GM21619 (cell line): ENCODE data around the gene KLF2.

ENCODE experiments used
- ATAC-seq: cut with Tn5 transposase; IDR thresholded peaks from one replicate; pipeline ENCODE4 v1.9.1; 2021; ENCODE audit not compliant: unreplicated experiment

Gene KLF2

DNA sequence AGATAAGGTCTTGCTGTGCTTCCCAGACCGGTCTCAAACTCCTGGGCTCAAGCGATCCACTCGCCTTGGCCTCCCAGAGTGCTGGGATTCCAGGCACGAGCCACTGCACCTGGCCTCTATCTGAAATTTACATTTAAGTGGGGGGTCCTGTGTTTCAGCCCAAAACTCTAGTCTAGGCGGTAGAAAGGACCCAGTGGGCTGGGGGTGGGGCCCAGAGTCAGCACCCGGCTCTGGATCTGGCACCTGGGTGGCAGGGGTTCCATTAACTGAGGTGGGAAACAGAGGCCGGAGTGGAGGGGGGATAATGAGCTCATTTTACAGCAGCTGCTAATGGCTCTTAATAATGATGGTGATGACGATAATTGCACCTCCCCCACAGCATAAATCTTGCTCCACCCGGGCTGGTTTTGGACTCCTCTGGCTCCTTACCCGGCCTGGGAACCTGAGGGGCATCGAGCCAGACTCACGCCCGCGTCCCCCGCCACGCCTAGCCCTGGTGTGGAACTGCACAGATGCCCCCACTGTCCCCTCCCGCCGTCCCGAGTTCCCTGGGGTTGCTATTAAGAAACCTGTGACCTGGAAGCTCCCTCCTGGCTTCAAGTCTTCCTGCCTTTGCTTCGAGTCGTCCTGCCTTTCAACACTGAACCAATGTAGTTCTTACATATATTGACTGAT is 17.8 kb upstream of the KLF2 start:
- no peak for ATAC-seq

DNA sequence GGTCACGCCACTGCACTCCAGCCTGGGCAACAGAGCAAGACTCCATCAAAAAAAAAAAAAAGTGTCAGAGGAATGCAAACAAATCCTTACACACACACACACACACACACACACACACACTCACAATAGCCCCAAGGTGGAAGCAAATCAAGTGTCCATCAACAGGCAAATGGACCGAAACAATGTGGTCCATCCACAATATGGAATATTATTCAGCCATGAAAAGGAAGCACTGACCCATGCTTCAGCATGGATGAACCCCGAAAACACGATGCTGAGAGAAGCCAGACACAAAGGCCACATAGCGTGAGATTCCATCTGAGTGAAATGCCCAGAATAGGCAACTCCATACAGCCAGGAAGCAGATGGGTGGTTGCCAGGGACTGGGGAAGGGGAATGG is 16.5 kb upstream of the KLF2 start:
- ATAC-seq: no peak

DNA sequence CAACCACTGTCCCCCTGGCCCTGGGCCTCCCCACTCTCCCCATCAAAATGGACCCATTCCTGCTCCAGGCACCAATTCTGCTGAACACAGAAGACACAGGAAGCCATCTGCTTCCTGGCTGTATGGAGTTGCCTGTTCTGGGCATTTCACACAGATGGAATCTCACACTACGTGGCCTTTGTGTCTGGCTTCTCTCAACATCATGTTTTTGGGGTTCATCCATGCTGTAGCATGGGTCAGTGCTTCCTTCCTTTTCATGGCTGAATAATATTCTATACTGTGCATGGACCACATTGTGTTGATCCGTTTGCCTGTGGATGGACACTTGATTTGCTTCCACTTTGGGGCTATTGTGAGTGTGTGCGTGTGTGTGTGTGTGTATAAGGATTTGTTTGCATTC is 15.0 kb upstream of the KLF2 start:
- no peak for ATAC-seq

DNA sequence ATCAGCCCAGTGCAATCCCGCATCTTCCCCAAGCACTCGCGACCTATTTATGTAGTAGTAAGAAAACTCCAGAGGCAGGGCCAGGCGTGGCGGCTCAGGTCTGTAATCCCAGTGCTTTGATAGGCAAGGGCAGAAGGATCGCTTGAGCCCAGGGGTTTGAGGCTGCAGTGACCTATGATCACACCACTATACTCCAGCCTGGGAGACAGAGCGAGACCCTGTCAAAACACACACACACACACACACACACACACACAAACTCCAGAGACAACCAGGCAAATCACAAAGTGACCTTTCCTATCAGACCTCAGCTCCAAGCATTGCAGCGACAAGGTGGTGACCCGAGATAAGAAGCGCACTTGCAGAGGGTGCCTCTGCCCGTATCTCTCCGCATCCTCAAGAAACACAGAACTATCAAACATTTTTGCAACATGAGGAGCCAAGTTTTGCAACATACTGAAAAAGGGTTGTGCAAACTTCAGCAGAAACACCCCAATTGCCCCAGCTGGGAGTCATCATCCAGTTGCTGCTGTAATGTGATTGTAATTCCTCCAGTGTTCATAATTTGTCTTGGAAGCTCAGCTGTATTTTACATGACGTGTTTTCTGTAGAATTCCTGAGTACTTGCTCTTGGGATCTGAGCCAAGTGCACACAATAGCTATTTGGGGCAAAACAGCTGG is 8.7 kb upstream of the KLF2 start:
- ATAC-seq: no peak

DNA sequence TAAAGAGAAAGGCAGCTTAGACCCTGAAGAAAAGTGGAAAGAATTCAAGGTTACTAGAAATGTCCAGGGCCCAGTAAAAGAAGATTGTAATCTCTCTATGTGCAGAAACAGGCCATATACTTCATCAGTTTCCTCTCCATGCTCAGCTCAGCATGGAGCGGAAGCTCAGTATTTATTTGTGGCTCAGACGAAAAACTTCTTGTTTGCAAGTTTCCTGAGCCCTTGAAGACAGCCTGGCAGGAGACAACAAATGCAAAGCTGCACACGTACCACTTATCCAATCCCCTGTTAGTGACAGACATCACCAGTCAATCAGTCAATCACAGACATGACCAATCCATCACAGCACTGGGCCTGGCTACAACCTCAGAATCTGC is 8.1 kb upstream of the KLF2 start:
- no peak for ATAC-seq

DNA sequence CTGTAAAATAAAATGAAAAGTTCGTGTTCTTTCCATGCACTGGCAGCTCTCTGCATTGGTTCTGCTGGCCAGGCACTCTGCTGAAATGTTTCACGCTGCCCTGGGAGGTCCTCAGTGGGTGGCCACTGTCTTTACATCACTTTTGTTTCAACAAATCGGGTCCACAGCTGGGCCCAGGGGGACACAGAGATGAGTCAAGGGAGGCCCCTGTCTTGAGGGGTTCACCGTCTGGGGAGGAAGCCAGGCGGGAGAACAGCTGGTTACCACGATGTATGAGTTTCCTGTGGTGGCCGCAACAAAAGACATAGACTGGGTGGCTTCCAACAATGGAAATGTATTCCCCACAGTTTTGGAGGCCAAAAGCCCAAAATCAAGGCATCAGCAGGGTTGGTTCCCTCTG is 5.1 kb upstream of the KLF2 start:
- no peak for ATAC-seq

DNA sequence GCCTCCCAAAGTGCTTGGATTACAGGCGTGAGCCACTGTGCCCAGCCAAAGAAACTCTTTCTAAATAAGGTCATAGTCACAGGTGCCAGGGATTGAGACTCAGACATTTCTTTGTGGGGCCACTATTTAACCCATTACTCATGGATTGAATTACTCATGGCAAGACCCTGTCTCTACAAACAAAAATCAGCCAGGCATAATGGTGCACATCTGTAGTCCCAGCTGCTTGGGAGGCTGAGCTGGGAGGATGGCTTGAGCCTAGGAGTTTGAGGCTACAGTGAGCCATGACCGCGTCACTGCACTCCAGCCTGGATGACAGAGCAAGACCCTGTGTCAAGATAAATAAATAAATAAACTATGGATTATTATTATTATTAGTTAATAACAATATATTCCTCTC is 3.6 kb upstream of the KLF2 start:
- no peak for ATAC-seq

DNA sequence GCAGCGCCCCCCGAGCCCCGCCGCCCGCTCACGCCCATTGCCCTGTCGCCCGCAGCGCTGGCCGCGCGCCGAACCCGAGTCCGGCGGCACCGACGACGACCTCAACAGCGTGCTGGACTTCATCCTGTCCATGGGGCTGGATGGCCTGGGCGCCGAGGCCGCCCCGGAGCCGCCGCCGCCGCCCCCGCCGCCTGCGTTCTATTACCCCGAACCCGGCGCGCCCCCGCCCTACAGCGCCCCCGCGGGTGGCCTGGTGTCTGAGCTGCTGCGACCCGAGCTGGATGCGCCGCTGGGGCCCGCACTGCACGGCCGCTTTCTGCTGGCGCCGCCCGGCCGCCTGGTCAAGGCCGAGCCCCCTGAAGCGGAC is 518 bp downstream of the KLF2 start:
- peak; percentile 6 for ATAC-seq

DNA sequence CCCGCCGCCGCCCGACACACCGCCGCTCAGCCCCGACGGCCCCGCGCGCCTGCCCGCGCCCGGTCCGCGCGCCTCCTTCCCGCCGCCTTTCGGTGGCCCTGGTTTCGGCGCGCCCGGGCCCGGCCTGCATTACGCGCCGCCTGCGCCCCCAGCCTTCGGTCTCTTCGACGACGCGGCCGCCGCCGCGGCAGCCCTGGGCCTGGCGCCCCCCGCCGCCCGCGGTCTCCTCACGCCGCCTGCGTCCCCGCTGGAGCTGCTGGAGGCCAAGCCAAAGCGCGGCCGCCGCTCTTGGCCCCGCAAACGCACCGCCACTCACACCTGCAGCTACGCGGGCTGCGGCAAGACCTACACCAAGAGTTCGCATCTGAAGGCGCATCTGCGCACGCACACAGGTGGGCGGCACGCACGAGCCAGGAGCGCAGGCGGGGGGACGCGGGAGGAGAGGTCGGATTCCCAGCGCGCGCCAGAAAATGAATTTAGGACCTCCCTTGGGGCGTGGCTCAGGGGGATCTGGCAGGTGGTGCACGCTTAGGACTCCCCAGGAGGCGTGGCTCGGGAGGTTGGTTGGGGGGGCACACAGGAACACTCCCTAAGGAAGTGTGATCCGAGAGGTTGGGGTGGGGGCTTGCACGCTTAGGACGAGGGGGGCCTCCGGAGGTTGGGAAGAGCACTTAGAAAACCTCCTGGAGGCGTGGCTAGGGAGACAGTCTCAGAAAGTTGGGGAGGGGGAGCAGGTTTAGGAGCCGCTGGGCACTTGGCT is 1.2 kb downstream of the KLF2 start:
- ATAC-seq: no peak

DNA sequence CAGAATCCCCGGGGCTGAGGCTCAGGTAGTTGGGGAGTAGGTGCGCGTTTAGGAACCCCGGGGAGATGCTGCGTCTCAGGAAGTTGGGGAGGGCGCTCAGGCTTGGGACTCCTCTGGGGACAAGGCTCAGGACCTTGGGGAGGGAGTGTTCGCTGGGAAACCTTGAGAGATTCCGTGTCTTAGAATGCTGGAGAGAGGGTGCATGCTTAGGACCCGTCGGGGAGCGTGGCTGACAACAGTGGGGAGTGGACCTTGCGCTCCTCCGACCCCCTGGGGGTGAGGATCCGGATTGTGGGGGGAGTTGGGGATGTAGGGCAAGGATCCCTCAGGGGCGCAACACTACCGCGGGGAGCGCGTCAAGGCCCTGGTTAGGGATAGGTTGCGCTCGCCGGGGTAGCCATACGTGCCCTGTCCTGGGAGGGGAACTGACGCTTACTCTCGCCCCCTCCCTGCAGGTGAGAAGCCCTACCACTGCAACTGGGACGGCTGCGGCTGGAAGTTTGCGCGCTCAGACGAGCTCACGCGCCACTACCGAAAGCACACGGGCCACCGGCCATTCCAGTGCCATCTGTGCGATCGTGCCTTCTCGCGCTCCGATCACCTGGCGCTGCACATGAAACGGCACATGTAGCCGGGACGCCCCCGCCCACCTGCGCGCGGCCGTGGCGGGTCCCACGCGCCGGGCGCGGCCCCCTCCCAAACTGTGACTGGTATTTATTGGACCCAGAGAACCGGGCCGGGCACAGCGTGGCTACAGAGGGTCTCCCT is 2.0 kb downstream of the KLF2 start:
- ATAC-seq: no peak

DNA sequence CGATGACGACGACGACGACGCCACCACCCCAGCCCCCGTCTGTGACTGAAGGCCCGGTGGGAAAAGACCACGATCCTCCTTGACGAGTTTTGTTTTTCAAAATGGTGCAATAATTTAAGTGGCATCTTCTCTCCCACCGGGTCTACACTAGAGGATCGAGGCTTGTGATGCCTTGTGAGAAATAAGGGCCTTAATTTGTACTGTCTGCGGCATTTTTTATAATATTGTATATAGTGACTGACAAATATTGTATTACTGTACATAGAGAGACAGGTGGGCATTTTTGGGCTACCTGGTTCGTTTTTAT is 2.5 kb downstream of the KLF2 start:
- ATAC-seq: no peak

DNA sequence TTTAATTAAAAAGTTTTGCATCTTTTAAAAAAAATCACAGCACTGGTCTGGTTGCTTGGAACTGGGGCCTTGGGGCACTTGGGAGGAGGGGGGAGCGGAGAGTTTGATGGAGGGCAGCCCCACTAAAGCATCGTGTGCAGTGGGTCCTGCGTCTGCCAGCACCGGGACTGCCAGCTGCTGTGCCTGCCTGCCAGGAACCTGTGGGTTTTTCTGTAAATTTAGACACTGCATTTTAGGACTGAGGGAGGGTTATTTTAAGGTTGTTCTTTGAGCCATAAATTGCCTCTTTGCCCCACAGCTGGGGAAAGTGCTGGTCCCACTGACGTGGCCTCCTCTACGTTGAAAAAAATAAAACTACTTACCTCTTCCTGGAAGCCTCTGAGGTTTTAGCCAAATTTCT is 2.9 kb downstream of the KLF2 start:
- ATAC-seq: no peak

DNA sequence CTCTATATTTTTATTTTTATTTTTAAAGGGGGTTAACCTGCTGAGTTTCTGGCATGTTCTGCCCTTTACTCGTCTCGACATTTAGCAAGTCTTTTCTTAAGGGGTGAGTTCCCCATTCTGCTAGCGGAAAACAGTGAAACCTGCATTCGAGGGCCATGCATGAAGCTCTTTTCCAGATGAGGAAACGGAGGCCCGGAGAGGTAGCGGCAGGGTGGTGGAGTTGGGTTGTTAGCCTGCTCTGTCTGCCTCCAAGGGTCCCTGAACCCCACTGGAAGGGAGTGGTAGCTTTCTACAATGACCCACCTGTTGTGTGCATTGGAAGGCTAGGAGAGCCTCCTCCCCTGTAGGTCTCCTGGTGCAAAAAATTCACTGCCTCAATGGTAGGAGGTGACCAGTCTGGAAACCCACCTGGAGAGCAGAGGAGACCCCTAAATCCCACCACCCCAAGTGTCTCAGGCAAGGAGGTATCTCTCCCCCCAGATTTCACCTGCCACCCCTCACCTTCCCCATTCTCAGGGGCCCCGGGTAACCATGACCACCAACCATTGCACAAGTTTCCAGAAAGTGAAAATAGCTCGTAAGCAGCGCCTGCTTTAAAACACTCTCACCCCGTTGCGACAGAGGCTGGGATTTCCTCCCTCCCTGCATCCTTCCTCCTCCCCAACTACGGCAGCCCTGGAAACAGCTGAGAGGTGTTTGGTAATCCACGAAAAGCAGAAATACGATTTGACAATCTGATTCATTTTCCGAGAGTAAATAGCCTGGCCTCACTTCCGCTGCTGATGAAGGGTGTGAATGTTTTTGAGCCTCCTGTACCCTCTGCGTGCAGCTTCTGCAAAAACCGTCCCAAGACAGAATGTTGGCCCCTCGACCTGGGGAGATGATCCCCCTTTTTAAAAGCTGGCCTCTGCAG is 3.5 kb downstream of the KLF2 start:
- no peak for ATAC-seq

DNA sequence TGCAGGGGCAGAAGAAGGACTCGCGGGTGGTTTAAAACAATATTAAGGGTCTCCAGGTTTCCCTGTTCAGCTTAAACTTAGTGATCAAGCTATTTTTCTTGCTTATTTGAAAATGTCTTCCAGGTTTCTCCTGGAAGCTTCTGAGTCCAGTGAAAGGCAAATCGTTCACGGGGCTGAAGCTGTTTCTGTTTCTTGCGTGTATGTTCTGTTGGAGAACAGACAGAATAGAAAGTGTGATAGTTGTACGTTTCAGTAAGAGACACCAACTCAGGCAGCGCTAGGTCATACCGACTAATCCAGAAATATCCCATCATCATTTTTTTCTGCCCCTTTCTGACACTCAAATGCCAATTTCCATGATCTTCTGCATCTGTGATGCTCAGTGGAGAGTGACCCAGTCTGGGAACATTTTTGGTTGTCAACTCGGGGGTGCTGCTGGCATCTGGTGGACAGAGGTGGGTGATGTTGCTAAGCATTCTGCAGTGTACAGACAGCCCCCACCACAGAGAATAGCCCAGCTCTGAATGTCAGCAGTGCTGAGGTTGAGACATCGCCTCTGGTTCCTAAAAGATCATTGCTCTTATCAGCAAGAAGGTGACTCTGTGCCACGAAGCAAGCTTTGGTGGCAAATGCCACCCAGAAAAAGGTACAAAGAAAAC is 4.3 kb downstream of the KLF2 start:
- no peak for ATAC-seq

DNA sequence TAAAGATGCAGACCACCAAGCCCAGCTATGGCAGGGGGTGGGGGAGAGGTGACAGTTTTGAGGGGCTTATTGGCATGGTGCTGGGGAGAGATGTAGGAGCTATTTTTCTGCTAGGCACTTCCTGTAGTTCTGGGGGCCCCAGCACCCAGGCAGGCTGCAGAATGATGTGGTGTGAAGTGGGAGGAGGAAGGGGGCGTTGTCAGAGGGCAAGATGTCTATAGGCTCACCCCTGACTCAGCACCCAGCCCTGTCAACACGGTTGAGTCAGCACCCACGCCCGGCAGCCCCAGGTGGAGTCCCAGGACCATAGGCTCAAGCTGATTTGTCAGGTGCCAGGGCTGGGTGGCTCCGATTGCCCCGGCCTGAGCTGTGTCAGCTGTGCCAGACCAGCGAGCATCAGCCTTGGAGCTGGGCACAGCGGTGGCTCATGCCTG is 5.8 kb downstream of the KLF2 start:
- no peak for ATAC-seq

DNA sequence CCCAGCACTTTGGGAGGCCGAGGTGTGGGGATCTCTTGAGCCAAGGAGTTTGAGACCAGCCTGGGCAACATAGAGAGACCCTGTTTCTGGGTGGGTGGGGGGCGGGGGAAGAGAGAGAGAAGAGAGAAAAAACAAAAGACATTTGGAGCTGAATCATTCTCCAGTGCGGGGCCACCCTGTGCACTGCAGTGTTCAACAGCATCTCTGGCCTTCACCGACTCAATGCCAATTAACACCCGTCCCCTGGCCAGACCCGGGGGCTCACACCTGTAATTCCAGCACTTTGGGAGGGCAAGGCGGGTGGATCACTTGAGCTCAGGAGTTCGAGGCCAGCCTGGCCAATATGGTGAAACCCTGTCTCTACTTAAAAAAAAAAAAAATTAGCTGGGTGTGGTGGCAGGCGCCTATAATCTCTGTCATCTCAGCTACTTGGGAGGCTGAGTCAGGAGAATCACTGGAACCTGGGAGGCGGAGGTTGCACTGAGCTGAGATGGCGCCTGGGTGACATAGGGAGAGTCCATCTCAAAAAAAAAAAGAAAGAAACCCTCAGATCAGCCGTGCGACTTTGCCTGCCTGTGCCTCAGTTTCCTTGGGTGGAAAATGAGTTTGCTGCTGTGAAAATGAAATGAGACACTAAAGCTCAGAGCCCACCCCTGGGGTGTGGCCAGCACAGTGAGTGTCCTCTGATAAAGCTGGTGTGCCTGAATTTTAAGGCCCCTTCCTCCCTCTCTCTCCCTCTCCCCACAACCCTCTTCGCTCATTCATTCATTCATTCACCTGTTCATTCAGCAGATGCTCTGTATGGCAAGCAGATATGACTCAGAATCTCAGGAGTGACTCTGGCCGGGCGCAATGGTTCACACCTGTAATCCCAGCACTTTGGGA is 6.4 kb downstream of the KLF2 start:
- ATAC-seq: no peak

DNA sequence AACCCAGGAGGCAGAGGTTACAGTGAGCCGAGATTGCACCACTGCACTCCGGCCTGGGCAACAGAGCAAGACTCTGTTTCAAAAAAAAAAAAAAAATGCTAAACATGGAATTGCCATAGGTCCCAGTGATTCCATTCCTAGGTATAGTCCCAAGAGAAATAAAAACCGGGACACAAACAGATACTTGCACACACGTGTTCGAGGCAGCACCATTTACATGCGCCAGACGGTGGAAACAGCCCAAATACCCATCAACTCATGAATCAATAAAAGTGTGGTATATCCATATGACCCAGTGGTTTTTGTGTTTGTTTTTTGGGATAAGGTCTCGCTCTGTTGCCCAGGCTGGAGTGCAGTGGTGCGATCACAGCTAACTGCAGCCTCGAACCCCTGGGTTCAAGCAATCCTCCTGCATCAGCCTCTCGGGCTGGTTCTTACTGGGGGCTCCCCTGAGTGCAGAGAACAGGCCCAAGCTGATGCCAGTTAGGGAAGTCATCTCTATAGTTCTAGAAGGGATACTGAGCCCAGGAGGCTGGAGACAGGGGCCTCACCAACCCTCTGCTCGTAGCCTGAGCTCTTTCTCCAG is 8.5 kb downstream of the KLF2 start:
- no peak for ATAC-seq

DNA sequence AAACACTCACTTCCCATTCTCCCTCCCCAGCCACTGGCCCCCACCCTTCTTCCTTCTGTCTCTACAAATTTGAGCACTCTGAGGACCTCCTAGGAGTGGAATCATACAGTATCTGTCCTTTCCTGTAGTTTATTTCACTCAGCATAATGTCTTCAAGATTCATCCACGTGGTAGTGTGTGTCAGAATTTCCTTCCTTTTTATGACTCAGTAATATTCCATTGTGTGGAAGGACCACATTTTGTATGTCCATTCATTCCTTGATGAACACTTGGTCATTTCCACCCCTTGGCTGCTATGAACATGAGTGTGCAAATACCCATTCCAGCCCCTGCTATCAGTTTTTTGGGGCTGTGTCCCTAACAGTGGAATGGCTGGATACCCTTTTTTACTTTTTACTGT is 9.8 kb downstream of the KLF2 start:
- no peak for ATAC-seq

DNA sequence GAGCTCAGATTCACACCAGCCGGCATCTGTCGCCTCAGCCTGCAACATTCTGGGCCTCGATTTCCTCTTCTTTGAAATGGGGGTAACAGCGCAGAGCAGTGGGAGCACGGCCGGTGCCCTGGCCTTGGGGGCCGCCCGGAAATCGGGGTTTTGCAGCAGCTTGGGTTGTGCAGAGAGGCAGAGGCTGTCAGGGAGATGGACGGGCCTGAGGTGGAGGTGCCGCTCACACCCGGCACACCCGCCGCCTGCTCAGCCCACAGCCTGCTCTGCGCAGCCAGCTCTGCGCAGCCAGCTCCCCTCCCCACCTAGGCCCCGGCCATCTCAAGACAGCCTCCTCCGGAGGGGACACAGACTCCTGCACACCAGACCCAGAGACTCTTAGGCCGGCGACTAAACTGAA is 10.6 kb downstream of the KLF2 start:
- ATAC-seq: no peak
